Activated CD4-positive, alpha-beta memory T cell treated with anti-CD3 and anti-CD28 coated beads, Interleukin-2, amount 10 ng/mL, durations not matched to agents 7 days and 5 days (primary cell): ENCODE data around the gene FAM76A. TPM values are rescaled to one million over a fixed set of nuclear protein-coding genes. Genes with fewer than 3 reads are reported as not detected.
"Not testable (repeated sequence)": the region's sequence is repeated elsewhere in the genome, so short reads cannot be mapped to it uniquely, and the experiment has no call there.

Experiments
- CTCF ChIA-PET: fragments of 350-600 bp; sonication (Branson Sonifier 250); formaldehyde crosslinking; loops from one replicate; lab custom pipeline; 2021; ENCODE audit warnings: antibody characterized with exemption, inconsistent platforms; lab: Charles Lee
- POLR2A ChIA-PET: fragments of 350-600 bp; sonication (Branson Sonifier 250); formaldehyde crosslinking; loops from one replicate; lab custom pipeline; 2021; ENCODE audit warnings: antibody characterized with exemption; lab: Charles Lee
- DNase-seq: peaks from one replicate; pipeline ENCODE4 v3.0.0-alpha.2; 2020
- H3K27ac Mint-ChIP-seq: one replicate; pipeline ENCODE4 v1.8.0; 2021; ENCODE audit warnings: mild to moderate bottlenecking, mixed read lengths
- H3K27me3 Mint-ChIP-seq: one replicate; pipeline ENCODE4 v1.8.0; 2021; ENCODE audit warnings: mixed read lengths
- H3K36me3 Mint-ChIP-seq: one replicate; pipeline ENCODE4 v1.8.0; 2021; ENCODE audit warnings: low read depth, mixed read lengths
- H3K4me1 Mint-ChIP-seq: one replicate; pipeline ENCODE4 v1.8.0; 2021; ENCODE audit warnings: mixed read lengths
- H3K4me3 Mint-ChIP-seq: one replicate; pipeline ENCODE4 v1.8.0; 2021; ENCODE audit warnings: mild to moderate bottlenecking, mixed read lengths
- H3K9me3 Mint-ChIP-seq: one replicate; pipeline ENCODE4 v1.8.0; 2021; ENCODE audit warnings: mixed read lengths
- total RNA-seq, 2 experiments: library from RNA; stranded (reverse); gene quantifications; one replicate each; pipeline ENCODE4 v1.2.3, GENCODE V29; 2021

The FAM76A gene
- total RNA-seq, 2 experiments from 2014 or later, result 13.6 to 14.1 TPM

DNA sequence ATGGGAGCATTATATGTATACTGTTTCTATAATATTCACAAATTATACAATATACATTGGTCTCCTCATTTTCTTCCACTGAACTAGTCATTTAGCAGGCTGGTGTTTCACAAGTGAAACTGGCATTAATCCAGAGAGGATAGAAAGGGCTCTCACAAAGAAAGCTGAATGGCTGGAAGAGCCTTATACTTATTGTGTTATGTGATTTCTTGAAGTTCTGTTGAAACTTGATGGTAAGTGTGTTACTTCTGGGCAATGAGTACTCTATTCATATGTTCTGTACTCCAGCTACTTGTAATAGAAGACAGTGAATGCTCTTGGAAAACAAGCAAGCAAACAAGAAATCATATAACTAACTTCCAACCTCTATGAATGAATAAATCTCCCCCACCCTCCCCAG lies 62.1 kb downstream of the FAM76A start:
- no peaks in the 10 kb centered on the region for H3K9me3 Mint-ChIP-seq
- H3K27me3 Mint-ChIP-seq, result no peaks in the 10 kb centered on the region
- ChIA-PET POLR2A (interaction anchor here (0.7 kb wide), 1 partner anchor 118 kb away, joined by 3 read pairs; no protein-coding TSS in a partner anchor), CTCF (no interaction called here)
- DNase-seq, result no peak
- H3K4me1 Mint-ChIP-seq, result peaks cover 5% of the 10 kb centered on the region
- H3K4me3 Mint-ChIP-seq, result no peak overlapping the region
- peaks cover 27% of the 10 kb centered on the region for H3K36me3 Mint-ChIP-seq
- no peak overlapping the region for H3K27ac Mint-ChIP-seq

DNA sequence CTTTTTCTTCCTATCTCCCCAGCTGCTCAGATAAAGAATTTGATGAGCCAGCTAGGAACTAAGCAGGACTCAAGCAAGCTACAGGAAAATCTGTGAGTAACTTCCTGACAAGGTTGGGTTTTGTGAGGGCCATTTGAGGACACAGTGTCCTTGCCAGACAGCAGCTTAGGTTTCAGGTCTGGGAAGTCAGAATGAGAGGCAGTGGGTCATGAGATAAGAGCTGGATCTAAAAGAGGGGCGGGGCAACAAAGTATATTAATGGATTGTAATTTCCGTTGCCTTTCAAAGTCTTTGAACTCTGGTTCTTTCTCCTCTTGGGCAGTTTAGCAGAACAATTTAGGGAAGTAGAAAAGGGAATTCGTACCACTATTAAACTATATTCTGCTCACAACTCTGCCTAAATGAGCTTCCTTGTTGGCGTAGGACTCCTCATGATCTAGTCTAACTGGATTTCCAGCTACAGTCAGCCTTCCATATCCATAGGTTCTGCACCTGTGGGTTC lies 63.8 kb downstream of the FAM76A start:
- H3K27me3 Mint-ChIP-seq, result no peaks in the 10 kb centered on the region
- peaks cover 3% of the 10 kb centered on the region for H3K4me1 Mint-ChIP-seq
- no peak overlapping the region for H3K4me3 Mint-ChIP-seq
- no peaks in the 10 kb centered on the region for H3K9me3 Mint-ChIP-seq
- POLR2A ChIA-PET, result no interaction called here
- CTCF ChIA-PET, result no interaction called here
- H3K27ac Mint-ChIP-seq, result no peak overlapping the region
- no peak for DNase-seq
- peaks cover 35% of the 10 kb centered on the region for H3K36me3 Mint-ChIP-seq

DNA sequence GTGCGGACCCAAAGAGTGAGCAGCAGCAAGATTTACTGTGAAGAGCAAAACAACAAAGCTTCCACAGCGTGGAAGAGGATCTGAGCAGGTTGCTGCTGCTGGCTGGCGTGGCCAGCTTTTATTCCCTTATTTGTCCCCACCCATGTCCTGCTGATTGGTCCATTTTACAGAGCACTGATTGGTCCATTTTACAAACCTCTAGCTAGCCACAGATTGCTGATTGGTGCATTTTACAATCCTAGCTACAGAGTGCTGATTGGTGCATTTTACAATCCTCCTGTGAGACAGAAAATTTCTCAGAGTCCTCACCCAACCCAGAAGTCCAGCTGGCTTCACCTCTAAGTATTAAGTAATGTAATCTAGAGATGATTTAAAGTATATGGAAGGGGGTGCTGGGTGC lies 64.5 kb downstream of the FAM76A start:
- H3K4me1 Mint-ChIP-seq, H3K27ac Mint-ChIP-seq, CTCF ChIA-PET, H3K27me3 Mint-ChIP-seq, DNase-seq, H3K4me3 Mint-ChIP-seq, POLR2A ChIA-PET, H3K9me3 Mint-ChIP-seq: not testable (repeated sequence)
- H3K36me3 Mint-ChIP-seq, result peaks cover 40% of the 10 kb centered on the region

DNA sequence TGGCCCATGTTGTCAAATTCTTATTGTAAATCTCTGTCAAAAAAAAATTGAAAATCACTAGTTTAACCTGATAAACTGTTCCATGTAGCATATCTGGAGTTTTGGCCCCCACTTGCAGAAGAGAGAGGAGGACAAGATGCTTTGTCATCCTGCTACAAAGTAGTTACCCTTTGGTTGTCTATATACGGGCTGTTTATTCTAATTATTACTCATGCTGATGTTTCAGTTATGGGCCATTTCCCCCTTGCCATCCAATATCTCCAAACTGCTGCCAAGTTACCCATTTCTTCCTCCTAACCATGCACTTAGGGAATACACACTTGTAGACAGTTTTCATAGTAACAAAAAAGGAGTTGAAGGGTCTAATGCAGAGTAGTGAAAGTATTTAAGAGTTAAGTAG lies 69.8 kb downstream of the FAM76A start:
- no peak overlapping the region for H3K4me3 Mint-ChIP-seq
- POLR2A ChIA-PET, result no interaction called here
- H3K36me3 Mint-ChIP-seq, result peaks cover 54% of the 10 kb centered on the region
- no peak overlapping the region for H3K27ac Mint-ChIP-seq
- no peaks in the 10 kb centered on the region for H3K27me3 Mint-ChIP-seq
- no peaks in the 10 kb centered on the region for H3K9me3 Mint-ChIP-seq
- CTCF ChIA-PET, result no interaction called here
- DNase-seq, result no peak
- H3K4me1 Mint-ChIP-seq, result peaks cover 14% of the 10 kb centered on the region

- no peaks in the 10 kb centered on the region for H3K9me3 Mint-ChIP-seq
- no peak overlapping the region for H3K4me3 Mint-ChIP-seq
- no peak for DNase-seq
- no peaks in the 10 kb centered on the region for H3K4me1 Mint-ChIP-seq
- no peak overlapping the region for H3K27ac Mint-ChIP-seq
- H3K36me3 Mint-ChIP-seq, result peaks cover 58% of the 10 kb centered on the region
- ChIA-PET POLR2A (interaction anchor here (0.6 kb wide), 1 partner anchor 26 kb away, joined by 3 read pairs; the partner anchor contains the start of gene PPP1R8), CTCF (no interaction called here)
- no peaks in the 10 kb centered on the region for H3K27me3 Mint-ChIP-seq
Measured at GRCh38 chr1:27804791-27805190, 79.0 kb downstream of the FAM76A start.

DNA sequence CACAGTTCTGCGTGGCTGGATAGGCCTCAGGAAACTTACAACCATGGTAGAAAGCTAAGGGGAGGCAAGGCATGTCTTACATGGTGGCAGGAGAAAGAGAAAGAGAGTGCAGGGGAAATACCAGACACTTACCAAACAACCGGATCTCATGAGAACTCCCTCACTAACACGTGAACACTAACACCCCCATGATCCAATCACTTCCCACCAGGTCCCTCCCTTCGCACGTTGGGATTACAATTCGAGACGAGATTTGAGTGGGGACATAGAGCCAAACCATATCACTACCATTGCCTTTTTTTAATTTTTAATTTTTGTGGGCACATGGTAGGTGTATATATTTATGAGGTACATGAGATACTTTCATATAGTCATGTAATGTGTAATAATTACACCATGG lies 81.0 kb downstream of the FAM76A start:
- Mint-ChIP-seq H3K36me3 (peaks cover 50% of the 10 kb centered on the region), H3K4me3 (no peak overlapping the region), H3K4me1 (peaks cover 1% of the 10 kb centered on the region), H3K9me3 (no peaks in the 10 kb centered on the region), H3K27ac (no peak overlapping the region), H3K27me3 (no peaks in the 10 kb centered on the region)
- ChIA-PET POLR2A (no interaction called here), CTCF (no interaction called here)
- DNase-seq, result no peak

DNA sequence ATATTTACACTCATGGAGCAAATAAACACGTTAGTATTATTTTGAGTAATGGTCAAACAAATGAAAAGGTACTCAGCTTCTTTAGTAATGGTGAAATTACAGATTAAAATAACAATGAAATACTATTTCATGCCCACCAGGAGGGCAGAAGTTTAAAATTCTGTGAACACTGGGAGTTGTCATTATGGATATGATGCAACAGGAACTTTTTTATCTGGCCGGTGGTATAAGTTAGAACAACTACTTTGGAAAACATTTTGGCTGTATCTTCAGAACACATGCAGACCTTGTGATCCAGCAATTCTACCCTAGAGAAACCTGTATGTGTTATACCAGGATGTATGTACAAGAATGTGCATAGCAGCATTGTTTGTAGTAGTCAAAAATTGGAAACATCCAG lies 81.6 kb downstream of the FAM76A start:
- peaks cover 3% of the 10 kb centered on the region for H3K4me1 Mint-ChIP-seq
- no peak for DNase-seq
- peaks cover 49% of the 10 kb centered on the region for H3K36me3 Mint-ChIP-seq
- no peak overlapping the region for H3K4me3 Mint-ChIP-seq
- no peaks in the 10 kb centered on the region for H3K9me3 Mint-ChIP-seq
- ChIA-PET CTCF (interaction anchor here (1.0 kb wide), 1 partner anchor 35 kb away, joined by 3 read pairs; the partner anchor contains the start of gene STX12), POLR2A (no interaction called here)
- no peaks in the 10 kb centered on the region for H3K27me3 Mint-ChIP-seq
- no peak overlapping the region for H3K27ac Mint-ChIP-seq

DNA sequence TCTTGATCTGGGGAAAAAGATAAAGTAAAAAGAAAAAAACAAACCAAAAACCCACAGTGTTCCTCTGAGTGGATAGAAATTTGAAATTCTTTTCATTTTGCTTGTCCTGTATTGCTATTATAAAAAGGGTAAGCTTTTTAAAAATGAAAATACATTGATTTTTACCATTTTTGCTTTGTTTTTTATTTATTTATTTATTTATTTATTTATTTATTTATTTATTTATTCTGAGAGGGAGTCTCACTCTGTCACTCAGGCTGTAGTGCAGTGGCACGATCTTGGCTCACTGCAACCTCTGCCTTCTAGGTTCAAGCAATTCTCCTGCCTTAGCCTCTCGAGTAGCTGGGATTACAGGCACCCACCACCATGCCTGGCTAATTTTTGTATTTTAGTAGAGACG lies 82.4 kb downstream of the FAM76A start:
- H3K9me3 Mint-ChIP-seq, H3K4me1 Mint-ChIP-seq, H3K27me3 Mint-ChIP-seq, DNase-seq, H3K4me3 Mint-ChIP-seq, POLR2A ChIA-PET, H3K27ac Mint-ChIP-seq: not testable (repeated sequence)
- CTCF ChIA-PET, result interaction anchor here (0.5 to 1.0 kb wide), 3 partner anchors 35 to 628 kb away, joined by 3 to 4 read pairs (median 3); partner anchors contain the start of gene STX12
- peaks cover 47% of the 10 kb centered on the region for H3K36me3 Mint-ChIP-seq

GRCh38 chr1:27809883-27810282 lies 84.1 kb downstream of the FAM76A start:
- ChIA-PET CTCF (interaction anchor here (0.6 kb wide), 2 partner anchors 68 to 81 kb away, joined by 3 to 4 read pairs; no protein-coding TSS in a partner anchor), POLR2A (interaction anchor here (1.0 kb wide), 1 partner anchor 21 kb away, joined by 3 read pairs; no protein-coding TSS in a partner anchor)
- Mint-ChIP-seq H3K4me3 (no peak overlapping the region), H3K4me1 (peaks cover 3% of the 10 kb centered on the region), H3K27ac (no peak overlapping the region), H3K9me3 (no peaks in the 10 kb centered on the region), H3K36me3 (peaks cover 41% of the 10 kb centered on the region), H3K27me3 (no peaks in the 10 kb centered on the region)
- no peak for DNase-seq

DNA sequence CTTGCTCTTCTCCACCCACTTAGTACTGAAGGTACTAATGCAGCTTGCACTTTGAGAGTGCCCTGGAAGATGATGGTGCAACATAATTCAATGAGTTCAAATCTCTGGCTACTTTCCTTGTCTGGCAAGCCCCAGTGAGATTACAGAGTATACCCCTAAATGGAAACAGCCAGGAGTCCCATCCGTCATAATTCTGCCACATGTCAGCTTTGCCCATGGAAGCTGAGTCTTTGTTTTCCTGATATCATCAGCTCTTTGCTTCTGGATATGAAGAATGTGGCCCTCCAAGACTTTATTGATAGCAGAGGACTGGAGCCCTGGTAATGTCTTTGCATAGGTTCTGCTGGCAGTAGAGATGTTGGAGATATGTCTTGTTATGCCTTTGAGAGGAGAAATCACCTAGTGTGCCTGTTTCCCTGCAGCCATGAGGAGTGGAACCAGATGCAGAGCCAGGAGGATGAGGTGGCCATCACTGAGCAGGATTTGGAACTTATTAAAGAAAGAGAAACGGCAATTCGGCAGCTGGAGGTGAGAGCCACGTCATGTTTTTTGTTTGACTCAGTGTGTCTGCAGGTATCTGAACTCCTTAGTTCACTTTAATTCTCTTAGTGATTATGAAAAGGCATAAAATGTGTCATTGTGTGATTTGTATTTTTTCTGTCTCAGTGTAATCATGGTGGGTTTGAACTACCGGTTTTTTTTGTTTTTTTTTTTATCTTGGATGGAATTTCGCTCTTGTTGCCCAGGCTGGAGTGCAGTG lies 86.2 kb downstream of the FAM76A start:
- POLR2A ChIA-PET, result interaction anchor here (0.9 kb wide), 1 partner anchor 19 kb away, joined by 3 read pairs; the partner anchor contains the start of gene PPP1R8
- H3K4me3 Mint-ChIP-seq, result no peak overlapping the region

More for the DNA sequence above, 86.2 kb downstream of the FAM76A start:
- Mint-ChIP-seq H3K36me3 (peaks cover 35% of the 10 kb centered on the region), H3K4me1 (peaks cover 3% of the 10 kb centered on the region), H3K9me3 (no peaks in the 10 kb centered on the region), H3K27ac (no peak overlapping the region), H3K27me3 (no peaks in the 10 kb centered on the region)
- no peak for DNase-seq
- CTCF ChIA-PET, result no interaction called here

Other genes with a start within 250 kb of the FAM76A start
- 100 to 1,000 TPM; 150 TPM for gene WASF2, start 235.8 kb upstream of the FAM76A start, total RNA-seq
- 10 to 100 TPM; 16.9 to 18.9 TPM for gene AHDC1, start 121.8 kb upstream of the FAM76A start, total RNA-seq
- not detected for gene FGR, start 90.8 kb upstream of the FAM76A start, total RNA-seq
- 100 to 1,000 TPM; 577 to 593 TPM for gene IFI6, start 53.8 kb upstream of the FAM76A start, total RNA-seq
- gene STX12, start 47.3 kb downstream of the FAM76A start, total RNA-seq, result 10 to 100 TPM; 32.0 to 33.1 TPM
- 10 to 100 TPM; 48.5 to 51.2 TPM for gene PPP1R8, start 104.8 kb downstream of the FAM76A start, total RNA-seq
- 10 to 100 TPM; 58.9 to 60.1 TPM for gene THEMIS2, start 146.6 kb downstream of the FAM76A start, total RNA-seq
- gene RPA2, start 188.6 kb downstream of the FAM76A start, total RNA-seq, result 10 to 100 TPM; 76.7 to 78.8 TPM
- under 1 TPM; 0.76 to 0.93 TPM for gene SMPDL3B, start 209.0 kb downstream of the FAM76A start, total RNA-seq
- 1 to 10 TPM; 7.9 to 10.0 TPM for gene XKR8, start 234.0 kb downstream of the FAM76A start, total RNA-seq